ENCODE measurements around the gene HPS5.

GRCh38 chr11:18248561-18248960, 73.4 kb downstream of the HPS5 start, which contains the start of gene SAA2:
- no peak for TF ChIP-seq CTCF (IDR thresholded peaks at IDR 0.05)
- no peak for TF ChIP-seq POLR2A (IDR thresholded peaks at IDR 0.05)

Data from stomach (tissue), 4 donors.